Right renal pelvis (tissue), 4 donors: ENCODE data around the gene ELP2. TPM values are rescaled to one million over a fixed set of nuclear protein-coding genes. Genes with fewer than 3 reads are reported as not detected.
"Not testable (repeated sequence)": the region's sequence is repeated elsewhere in the genome, so short reads cannot be mapped to it uniquely, and the experiment has no call there.

Experiments used
- DNase-seq, 4 donors: peaks; one replicate each; pipeline ENCODE4 v3.0.0-alpha.2; 2013; ENCODE audit warnings: low read depth in 4 of 4, low spot score in 3 of 4, missing footprints in 1 of 4
- polyA plus RNA-seq, 4 donors: library from polyadenylated mRNA; unstranded; fragments of 120-200 nt; gene quantifications; one replicate each; pipeline ENCODE4 v1.2.1, GENCODE V29; 2013; ENCODE audit not compliant: insufficient read length in 4 of 4

ELP2 gene
- polyA plus RNA-seq, 4 donors = 82.7 to 104 (median 101) TPM

DNA sequence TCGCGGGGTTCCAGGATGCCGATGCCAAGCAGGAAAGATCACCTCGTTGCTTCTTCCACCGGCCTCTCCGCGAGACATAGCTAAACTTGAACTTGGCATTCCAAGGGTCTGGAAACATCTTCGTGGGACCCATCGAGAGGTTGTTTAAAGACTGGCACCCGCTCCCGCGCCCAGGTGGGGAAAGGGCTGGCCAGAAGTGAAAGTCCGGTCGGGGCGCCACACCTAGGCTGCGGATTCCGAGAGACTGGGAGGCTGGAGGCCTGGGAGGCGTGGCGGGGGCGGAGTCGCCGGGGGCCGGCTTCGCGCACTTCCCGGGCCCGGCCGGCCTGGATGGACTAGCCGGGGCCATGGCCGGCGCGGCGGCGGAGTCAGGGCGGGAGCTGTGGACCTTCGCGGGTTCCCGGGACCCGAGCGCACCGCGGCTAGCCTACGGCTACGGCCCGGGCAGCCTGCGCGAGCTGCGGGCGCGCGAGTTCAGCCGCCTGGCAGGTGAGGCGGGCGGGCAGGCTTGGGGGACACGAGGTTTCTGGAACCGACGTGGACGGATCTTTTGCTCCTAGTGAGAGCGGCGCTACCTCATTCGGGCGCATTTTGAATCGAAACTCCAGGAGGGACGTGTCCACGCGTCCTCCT lies 57.6 kb downstream of the ELP2 start, which contains the start of gene MOCOS:
TSS of gene MOCOS (plus strand) at position 305 of the 633 bp plus-strand sequence. CDS start at position 348, 43 bp downstream.
- DNase-seq = peak in 3 of 4 donors; percentile 36 to 52 (median 38)

DNA sequence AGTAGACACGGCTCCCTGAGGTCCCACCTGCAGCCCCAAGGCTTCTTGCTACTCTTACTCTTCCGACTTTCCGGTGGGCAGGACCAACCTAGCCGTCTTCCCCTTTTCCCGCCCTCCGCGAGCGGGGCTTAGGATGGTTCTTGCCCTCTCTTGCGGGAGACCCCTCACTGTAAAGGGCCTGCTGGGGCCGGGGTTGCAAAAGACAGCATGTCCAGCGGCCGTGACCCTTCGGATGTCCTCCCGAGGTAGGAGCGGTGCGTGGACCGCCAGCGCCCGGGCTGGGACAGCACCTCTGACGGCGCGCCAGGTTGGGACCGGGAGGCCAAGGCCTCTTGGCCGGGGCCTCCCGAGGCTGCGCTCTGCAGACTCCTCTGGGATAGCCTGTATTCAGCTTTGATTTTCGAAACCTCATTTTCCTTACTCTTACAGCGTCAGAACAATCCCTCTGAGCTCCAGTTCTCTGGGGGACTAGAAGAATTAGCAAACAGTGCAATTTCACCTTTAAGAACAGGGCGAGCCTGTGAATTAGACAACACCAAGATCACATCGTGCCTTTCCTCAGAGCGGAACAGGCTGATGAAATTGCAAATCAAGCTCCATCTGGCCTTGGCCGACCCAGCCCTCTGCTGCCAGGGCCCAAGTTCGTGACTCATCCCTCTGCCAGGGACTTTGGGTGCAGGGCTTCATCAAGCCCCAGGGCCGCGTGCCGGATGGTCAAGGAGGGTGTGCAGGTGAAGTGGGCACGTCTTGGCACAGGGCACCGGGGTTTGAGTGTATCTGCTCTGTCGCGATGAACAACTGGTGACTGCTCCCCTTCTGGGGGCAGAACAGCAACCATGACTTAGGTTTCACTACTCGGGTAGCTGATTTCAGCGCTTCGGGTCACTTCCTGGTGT lies 58.4 kb downstream of the ELP2 start:
- no peak for DNase-seq

DNA sequence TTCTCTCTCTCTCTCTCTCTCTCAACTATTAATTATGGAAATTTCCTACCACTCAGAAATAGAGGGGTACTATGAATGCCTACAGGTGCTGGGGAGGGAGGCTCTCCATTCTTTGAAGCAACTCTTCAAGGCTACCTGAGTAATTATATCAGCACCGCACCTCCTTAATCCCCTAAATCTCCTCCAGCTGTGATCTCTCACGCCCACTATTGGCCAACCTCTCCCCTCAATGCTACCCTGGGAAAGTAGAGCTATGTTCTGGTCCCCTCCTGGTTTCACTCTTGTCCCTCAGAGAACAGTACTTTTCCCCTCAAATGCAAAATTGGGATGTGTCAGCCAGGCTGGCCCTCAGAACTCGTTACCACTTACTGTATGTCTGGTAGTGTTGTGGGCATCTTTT lies 59.2 kb downstream of the ELP2 start:
- DNase-seq = no peak

DNA sequence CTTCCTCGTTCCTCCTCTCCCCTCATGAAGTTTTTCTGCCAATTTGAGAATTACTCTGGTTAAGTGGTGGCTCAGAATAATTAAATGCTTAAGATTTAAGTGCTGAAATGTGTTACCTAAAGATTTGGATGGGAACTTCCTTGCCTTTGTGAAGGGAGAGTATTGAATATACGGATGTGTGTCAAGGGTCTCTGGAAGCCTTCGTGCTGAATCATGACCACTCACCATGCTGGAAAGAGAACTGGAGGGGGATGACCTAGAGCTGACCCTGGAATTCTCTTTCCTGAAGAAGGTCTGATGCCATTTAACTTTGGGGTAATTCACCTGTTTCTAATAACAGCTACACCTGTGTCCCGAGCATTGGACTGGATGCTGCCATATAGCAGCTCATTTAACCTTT lies 59.8 kb downstream of the ELP2 start:
- no peak for DNase-seq

DNA sequence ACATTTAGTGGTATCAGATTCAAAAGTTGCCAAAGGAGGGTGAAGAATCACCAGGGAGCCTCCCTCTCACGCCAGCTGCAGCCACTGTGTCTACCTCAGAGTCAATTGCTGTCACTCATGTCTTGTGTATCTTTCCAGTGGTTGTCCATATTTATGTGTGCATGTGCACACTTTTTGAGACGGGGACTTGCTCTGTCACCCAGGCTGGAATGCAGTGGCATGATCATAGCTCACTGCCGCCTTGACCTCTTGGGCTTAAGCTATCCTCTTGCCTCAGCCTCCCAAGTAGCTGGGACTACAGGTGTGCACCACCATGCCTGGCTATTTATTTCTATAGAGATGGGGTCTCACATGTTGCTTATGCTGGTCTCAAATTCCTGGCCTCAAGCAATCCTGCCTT lies 61.6 kb downstream of the ELP2 start:
- DNase-seq = no peak

DNA sequence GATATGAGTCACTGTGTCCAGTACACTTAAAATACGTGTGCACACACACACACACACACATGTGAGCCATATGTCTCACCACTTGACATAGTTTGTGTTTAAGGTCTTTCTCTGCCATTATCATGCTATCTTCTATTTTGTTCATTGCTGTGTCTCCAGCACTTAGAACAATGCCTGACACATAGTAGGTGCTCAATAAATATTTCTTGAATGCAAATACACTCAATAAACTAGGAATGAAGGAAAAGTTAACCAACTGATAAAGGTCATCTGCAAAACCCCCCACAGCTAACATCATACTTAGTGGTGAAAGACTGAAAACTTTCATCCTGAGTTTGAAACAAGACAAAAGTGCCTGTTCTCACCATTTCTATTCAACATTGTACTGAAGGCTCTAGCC lies 62.0 kb downstream of the ELP2 start:
- no peak for DNase-seq

DNA sequence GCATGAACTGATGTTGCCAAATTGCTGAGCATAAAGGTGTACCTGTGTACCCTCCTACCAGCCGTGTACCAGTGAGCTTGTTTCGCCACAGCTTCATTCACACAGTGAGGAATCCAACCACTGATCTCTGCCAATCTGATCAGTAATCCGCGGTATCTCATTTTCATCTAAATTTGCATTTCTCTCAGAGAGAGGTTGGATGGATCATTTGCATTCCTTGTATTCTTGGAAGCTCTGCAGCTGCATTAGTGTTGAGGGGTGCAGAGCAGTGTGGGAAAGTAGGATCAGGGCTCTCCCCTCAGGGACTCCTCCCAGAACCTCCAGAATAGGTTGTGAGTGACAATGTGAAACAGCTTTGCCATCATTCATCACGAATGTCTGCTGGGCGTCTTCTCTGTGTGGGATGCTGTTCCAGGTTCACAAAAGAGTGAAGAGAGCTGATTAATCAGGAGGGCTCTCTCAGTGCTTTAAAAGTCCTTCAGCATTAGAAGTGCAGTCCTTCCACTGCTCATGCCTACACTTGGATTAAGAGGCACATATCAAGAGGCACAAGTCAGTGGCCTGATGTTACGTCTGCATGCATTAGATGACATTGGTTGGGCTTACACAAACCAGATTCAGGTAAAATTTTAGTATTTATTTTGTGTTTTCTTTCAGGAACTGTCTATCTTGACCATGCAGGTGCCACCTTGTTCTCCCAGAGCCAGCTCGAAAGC lies 65.1 kb downstream of the ELP2 start:
- no peak for DNase-seq

DNA sequence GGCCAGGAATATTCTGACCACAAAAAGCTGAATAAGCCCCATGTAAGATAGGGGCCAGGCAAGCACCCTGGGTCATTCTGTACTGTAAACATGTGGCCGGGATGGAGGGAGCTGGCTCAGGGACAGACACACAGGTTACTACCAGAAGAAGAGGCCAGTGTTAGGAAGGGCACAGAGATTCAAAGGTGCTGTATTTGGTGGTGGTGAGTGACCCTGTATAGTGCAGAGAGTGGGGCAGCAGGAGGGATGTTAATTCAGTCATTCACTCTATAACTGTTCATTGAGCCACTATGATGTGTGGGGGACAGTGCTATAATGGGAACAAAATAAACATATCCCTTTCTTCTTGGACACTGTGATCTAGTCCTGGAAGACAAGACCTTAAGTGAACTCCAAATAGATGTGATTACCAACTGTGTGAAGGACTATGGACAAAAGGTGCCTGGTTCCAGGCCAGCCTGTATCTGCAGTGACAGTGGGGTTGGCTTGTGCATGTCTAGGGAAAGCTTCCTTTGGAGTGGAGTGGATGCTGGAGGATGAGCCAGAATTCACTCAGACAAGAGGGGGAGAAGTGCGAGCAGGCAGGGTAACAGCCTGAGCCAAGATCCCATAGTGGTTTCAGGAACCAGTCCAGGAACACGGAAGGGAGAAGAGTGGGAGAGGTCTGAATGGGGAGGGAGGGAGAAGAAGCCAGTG lies 65.9 kb downstream of the ELP2 start:
- DNase-seq = no peak

DNA sequence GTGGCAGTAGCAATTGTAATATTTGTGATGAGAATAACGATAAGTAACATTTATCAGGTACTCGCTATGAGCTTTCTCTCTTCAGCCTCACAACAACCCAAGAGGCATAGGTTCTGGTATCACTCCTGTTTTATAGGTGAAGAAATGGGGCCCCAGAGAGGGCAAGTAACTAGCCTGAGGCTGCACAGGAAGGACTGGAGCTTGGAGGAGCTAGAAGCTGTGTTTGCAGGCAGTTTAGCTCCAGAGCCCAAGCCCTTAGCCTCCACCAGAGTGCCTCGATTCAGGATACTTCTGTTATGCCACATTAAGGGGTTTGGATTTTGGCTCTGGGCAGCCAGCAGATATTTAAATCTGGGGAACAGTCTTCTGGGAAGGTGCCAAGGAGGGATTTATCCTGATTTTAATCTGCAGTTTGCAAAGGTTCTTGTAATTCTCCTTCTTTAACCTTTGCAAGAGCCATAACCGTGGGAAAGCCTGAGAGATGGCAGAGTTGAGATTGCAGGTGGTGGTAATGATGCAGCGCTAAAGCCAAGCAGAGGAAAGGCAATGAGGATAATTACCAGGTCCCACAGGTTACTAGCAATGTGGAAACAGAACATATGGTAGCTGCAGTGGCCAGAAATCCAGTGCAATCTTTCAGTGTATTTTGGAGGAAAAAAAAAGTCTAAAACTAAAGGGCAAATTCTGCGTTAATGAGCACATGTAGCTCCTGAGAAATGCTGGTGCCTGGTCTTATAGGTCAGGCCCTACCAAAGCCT lies 66.7 kb downstream of the ELP2 start:
- no peak for DNase-seq

DNA sequence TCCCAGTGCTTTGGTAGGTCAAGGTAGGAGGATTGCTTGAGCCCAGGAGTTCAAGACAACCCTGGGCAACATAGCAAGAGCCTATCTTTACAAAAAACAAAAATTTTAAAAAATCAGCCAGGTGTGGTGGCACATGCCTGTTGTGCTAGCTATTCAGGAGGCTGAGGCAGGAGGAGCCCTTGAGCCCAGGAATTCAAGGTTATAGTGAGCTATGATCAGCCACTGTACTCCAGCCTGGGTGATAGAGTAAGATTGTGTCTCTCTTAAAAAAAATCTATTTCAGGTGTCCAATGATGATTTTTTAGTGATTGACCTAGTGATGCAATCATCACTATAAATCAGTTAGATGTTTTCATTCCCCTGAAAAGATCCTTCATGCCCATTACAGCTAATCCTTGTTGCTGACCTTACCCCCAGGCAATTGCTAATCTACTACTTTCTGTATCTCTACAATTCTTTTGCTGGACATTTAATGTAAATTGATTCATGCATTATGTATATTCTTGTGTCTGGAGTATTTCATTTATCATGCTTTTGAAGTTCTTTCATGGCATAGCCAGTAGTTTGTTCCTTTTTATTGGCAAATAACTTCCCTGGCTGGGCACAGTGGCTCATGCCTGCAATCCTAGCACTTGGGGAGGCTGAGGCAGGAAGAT lies 67.9 kb downstream of the ELP2 start:
- DNase-seq = no peak

DNA sequence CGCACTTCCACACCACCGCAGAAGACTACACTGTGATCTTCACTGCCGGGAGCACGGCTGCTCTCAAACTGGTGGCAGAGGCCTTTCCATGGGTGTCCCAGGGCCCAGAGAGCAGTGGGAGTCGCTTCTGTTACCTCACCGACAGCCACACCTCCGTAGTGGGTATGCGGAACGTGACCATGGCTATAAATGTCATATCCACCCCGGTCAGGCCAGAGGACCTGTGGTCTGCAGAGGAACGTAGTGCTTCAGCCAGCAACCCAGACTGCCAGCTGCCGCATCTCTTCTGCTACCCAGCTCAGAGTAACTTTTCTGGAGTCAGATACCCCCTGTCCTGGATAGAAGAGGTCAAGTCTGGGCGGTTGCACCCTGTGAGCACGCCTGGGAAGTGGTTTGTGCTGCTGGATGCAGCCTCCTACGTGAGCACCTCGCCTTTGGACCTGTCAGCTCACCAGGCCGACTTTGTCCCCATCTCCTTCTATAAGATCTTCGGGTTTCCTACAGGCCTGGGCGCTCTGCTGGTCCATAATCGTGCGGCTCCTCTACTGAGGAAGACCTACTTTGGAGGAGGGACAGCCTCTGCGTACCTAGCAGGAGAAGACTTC lies 70.1 kb downstream of the ELP2 start:
- DNase-seq = no peak

DNA sequence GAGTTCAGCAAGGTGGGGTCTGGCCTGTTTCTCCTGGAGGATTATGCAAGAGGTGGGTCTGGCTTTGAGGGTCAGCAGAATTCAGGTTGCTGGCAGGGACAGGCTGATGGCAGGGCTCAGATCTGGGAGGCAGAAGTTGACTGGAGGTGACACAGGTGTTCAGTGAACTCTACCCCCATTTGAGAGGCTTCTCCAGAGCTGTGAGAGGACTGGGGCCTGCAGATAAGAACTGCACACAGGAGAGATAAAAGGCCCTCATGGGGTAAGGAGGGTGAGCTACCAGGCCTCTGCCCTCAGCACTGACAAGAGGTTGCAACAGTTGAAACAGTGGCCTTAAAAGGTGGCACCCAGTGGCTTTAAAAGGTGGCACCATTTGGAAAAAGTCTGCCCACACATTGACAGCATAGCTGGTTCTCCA lies 70.7 kb downstream of the ELP2 start:
- DNase-seq = no peak

DNA sequence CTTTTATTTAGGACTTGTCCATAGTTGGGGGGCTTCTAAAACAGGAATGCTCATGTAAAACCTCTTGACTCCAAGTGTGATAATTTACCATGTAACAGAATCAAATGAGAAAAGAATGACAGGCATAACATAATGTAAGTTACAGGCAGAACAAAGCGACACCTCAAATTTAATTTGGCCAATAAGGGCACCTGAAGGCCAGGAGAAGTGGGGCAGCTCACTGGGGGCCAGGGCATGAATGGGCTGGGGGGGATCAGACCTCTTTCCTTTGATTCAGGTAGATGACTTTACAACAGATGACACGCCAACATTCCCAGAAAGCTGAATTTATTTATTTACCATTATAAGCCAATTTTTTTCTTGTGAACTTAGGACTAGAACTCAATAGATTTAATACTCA lies 72.1 kb downstream of the ELP2 start:
- no peak for DNase-seq

DNA sequence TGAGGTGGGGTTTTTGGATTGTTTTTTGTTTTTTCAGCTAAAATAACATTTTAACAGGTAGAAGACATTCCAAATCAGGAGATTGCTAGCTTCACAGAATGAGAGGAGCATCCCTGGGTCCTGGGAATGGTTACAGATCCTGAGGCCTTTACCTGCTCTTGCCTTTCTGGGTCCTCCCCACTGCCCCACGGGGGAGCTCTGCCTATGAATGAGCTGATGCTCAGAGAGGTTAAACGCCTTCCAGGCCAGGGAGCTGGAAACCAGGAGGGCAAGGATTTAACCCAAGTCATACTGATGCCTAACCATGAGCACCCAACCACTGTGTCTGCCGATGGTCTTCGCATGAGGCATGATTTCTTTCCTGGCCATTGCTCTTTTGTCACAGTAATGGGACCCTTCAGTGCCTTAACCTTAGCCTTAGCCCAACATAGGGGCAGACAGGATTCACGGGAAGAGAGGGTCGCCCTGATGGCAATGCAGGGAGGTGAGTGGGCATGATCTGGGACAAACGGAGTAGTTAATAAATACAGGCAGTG lies 73.7 kb downstream of the ELP2 start:
- DNase-seq = no peak

DNA sequence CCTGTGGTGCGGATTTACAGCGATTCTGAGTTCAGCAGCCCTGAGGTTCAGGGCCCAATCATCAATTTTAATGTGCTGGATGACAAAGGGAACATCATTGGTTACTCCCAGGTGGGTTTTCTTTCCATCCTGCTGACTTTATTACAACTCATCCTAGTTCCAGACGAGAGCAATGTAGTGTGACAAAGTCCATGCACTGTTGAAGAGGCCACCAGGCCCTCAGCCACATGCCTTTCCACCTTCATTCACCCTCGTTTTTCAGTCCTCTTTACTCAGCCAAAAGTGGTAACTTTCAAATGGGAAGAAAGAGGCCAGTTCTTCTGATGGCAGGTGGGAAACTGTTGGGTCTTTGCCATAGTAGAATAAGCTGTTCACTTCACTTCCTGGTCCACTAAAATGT lies 75.5 kb downstream of the ELP2 start:
- no peak for DNase-seq

DNA sequence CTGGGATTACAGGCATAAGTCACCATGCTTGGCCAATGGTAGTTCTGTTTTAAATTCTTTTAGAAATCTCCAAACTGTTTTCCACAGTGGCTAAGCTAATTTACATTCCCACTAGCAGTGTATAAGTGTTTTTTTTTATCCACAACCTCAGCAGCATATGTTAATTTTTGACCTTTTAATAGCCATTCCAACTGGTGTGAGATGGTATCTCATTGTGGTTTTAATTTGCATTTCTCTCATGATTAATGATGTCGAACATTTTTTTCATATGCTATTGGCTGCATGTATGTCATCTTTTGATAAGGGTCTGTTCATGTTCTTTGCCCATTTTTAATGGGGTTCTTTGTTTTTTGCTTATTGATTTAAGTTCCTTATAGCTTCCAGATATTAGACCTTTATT lies 77.6 kb downstream of the ELP2 start:
- DNase-seq = no peak

DNA sequence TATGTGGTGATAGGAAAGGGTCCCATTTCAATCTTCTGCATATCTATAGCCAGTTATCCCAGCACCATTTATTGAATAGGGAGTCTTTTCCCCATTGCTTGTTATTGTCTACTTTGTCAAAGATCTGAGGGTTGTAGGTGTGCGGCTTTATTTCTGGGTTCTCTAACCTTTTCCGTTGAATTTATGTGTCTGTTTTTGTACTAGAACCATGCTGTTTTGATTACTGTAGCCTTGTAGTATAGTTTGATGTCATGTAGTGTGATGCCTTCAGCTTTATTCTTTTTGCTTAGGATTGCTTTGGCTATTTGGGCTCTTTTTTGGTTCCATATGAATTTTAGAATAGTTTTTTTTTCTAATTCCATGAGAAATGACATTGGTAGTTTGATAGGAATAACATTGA lies 78.3 kb downstream of the ELP2 start:
- not testable (repeated sequence) for DNase-seq

DNA sequence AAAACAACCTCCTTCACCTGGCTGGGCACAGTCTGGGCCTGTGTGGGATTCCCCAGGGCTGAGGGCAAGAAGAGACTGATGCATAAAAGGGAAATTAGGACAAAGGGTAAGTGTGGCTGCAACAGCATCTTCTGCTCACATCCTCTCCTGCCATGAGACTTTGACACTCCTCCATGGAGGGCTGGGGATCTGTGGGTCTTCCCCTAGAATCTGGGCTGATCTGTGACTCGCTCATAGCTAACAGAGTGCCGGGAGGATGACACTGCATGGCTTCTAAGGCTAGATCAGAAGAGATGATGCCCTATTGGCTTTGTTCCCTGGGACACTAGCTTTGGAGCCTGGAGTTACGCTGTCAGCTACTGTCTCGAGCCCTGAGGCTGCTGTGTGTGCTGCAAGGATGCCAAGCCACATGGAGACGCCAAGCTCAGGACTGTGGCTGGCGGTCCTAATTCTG lies 81.9 kb downstream of the ELP2 start:
- no peak for DNase-seq
